Stimulated activated CD4-positive, alpha-beta T cell treated with anti-CD3 and anti-CD28 coated beads, Interleukin-4, amount 100 ng/mL, for 48 hours (primary cell): ENCODE data around the gene PRPF19.

ENCODE experiments used
- DNase-seq, 2 donors: peaks; one replicate each; pipeline ENCODE4 v3.0.0-alpha.2; 2020; ENCODE audit warnings: low read depth in 2 of 2

The PRPF19 gene

GRCh38 chr11:60905551-60906113, 753 bp downstream of the PRPF19 start:
- DNase-seq = no peak

- DNase-seq = no peak
Measured at GRCh38 chr11:60905047-60905446, 1.3 kb downstream of the PRPF19 start.

GRCh38 chr11:60902625-60903024, 3.8 kb downstream of the PRPF19 start:
- no peak for DNase-seq

- DNase-seq = no peak
Measured at GRCh38 chr11:60900673-60901404, 5.5 kb downstream of the PRPF19 start.

GRCh38 chr11:60899977-60900376, 6.4 kb downstream of the PRPF19 start:
- DNase-seq = no peak

GRCh38 chr11:60899046-60899936, 7.1 kb downstream of the PRPF19 start:
- DNase-seq = no peak

GRCh38 chr11:60897496-60897895, 8.9 kb downstream of the PRPF19 start:
- no peak for DNase-seq

GRCh38 chr11:60895687-60896086, 10.7 kb downstream of the PRPF19 start:
- DNase-seq = no peak

GRCh38 chr11:60891103-60891741, 15.2 kb downstream of the PRPF19 start:
- DNase-seq = no peak

GRCh38 chr11:60890696-60891095, 15.7 kb downstream of the PRPF19 start:
- DNase-seq = no peak

GRCh38 chr11:60889869-60890311, 16.5 kb downstream of the PRPF19 start:
- DNase-seq = no peak

- no peak for DNase-seq
Measured at GRCh38 chr11:60887556-60887955, 18.8 kb downstream of the PRPF19 start.

- DNase-seq = no peak
Measured at GRCh38 chr11:60880643-60881282, 25.6 kb downstream of the PRPF19 start.

- DNase-seq = no peak
Measured at GRCh38 chr11:60879971-60880588, 26.3 kb downstream of the PRPF19 start.

- no peak for DNase-seq
Measured at GRCh38 chr11:60879104-60879503, 27.3 kb downstream of the PRPF19 start.

GRCh38 chr11:60878245-60879101, 27.9 kb downstream of the PRPF19 start:
- no peak for DNase-seq

GRCh38 chr11:60876168-60876485, 30.3 kb downstream of the PRPF19 start:
- DNase-seq = no peak

- DNase-seq = no peak
Measured at GRCh38 chr11:60875366-60876167, 30.8 kb downstream of the PRPF19 start.
